Naive thymus-derived CD8-positive, alpha-beta T cell (primary cell): Measurements from ENCODE around the gene GRIK2. TPM values are rescaled to one million over a fixed set of nuclear protein-coding genes. Genes with fewer than 3 reads are reported as not detected.

Experiments
- ATAC-seq, 2 donors: fragments of 150-1000 bp; cut with Tn5 transposase in 1 of 2; sonication (Bioruptor Pico), chemical (Tn5 transposase) in 1 of 2; 1 replicate in 1 of 2; 2 replicates in 1 of 2; pipeline ENCODE4 v1.10.0; 2021; ENCODE audit warnings: mild to moderate bottlenecking in 2 of 2, moderate library complexity in 2 of 2
- POLR2A ChIA-PET: fragments of 350-600 bp; sonication (Branson Sonifier 250); formaldehyde crosslinking; loops from one replicate; lab custom pipeline; 2021; ENCODE audit warnings: antibody characterized with exemption; lab: Charles Lee
- DNase-seq, 10 donors: peaks; one replicate each; pipeline versions ENCODE4 v3.0.0 to v3.0.0-alpha.2; 2020 to 2022
- H3K27ac Mint-ChIP-seq, 10 donors: one replicate each; pipeline ENCODE4 v1.8.0; 2020 to 2022; ENCODE audit warnings: mild to moderate bottlenecking in 10 of 10, mixed read lengths in 10 of 10, moderate library complexity in 4 of 10, inconsistent platforms in 1 of 10
- H3K27me3 Mint-ChIP-seq, 5 donors: one replicate each; pipeline ENCODE4 v1.8.0; 2021 to 2022; ENCODE audit warnings: mixed read lengths in 5 of 5
- H3K36me3 Mint-ChIP-seq, 3 donors: one replicate each; pipeline ENCODE4 v1.8.0; 2020 to 2022; ENCODE audit warnings: mixed read lengths in 3 of 3, mild to moderate bottlenecking in 2 of 3, inconsistent platforms in 1 of 3
- H3K4me1 Mint-ChIP-seq, 4 donors: one replicate each; pipeline ENCODE4 v1.8.0; 2021 to 2022; ENCODE audit warnings: mixed read lengths in 4 of 4
- H3K4me3 Mint-ChIP-seq, 10 donors: one replicate each; pipeline ENCODE4 v1.8.0; 2020 to 2022; ENCODE audit warnings: mild to moderate bottlenecking in 10 of 10, mixed read lengths in 10 of 10, moderate library complexity in 6 of 10, inconsistent platforms in 1 of 10
- H3K9me3 Mint-ChIP-seq, 9 donors: one replicate each; pipeline ENCODE4 v1.8.0; 2020 to 2022; ENCODE audit warnings: mixed read lengths in 9 of 9, mild to moderate bottlenecking in 3 of 9, inconsistent platforms in 1 of 9, moderate library complexity in 1 of 9
- polyA plus RNA-seq, 3 donors: library from polyadenylated mRNA; unstranded; fragments of 300-500 nt; fragmentation: Illumina TruSeq; gene quantifications; one replicate each; pipeline ENCODE4 v1.2.3, GENCODE V29; 2021
- total RNA-seq, 8 experiments: library from RNA in 2 of 8; stranded (reverse) in 2 of 8; gene quantifications; one replicate each; pipeline ENCODE4 v1.2.3 and lab custom pipeline; 2021 to 2026

The GRIK2 gene
- total and polyA plus RNA-seq, 5 experiments from 2014 or later = not detected

DNA sequence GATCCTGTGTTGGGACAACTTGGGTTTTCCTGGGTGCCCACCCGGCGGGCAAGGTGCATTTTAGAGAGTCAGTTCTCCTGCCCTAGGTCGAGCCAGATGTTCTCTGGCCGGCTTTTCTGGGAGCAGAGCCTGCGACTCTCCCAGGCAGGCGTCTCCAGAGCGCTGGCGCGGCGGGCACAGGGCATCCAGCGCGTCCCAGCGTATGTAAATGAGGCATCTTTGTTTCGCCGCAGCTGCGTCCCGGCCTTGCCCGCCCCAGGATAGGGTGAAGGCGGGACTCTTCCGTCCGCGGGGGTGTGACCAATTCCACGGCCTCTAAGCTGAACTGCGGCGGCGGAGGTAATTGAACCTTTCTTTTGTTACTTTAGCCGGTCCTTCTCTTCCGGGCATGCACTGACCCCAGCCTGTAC, 9.1 kb downstream of the GRIK2 start:
- ATAC-seq (no peak), DNase-seq (no peak)
- peaks cover 0 to 41% (median 12%) of the 10 kb centered on the region in 9 donors for H3K9me3 Mint-ChIP-seq
- no peak overlapping the region for H3K27ac Mint-ChIP-seq
- POLR2A ChIA-PET = no interaction called here
- peaks cover 37 to 58% (median 50%) of the 10 kb centered on the region in 5 donors for H3K27me3 Mint-ChIP-seq
- peaks cover 0 to 32% (median 2%) of the 10 kb centered on the region in 3 donors for H3K36me3 Mint-ChIP-seq
- peaks cover 0 to 3% (median 1%) of the 10 kb centered on the region in 4 donors for H3K4me1 Mint-ChIP-seq
- no peak overlapping the region for H3K4me3 Mint-ChIP-seq

DNA sequence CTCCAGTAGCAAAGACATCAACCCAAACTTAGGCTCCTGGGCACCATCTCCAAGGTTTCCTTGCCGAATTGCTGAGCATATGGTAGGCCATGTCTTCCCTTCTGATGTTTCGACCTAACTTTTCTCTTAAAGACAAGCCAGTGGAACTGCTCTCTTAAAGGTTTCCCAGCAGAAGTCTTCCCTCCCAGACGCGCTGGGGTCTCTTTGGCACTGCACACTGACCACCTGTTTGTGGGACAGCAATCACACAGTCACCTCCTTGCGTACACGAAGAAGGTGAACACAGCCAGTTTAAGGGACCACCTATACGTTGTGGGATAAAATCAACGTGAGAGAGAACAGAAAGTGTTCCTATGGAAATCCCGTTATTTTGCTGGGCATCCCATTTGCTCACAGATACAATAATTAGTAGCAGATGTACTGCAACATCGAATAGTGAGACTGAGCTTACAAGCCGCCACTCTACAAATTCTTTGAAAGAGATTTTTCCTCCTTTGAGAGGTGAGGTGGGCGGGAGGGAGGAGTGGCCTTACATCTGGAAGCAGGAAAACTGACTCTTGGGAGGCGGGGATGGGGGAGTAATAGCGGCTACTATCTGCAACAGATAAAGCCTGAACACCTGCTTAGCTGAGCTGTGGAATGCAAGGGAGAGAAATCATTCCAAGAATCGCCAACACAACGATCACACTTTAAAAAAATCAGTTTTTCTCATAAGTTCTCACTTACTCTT, 9.9 kb downstream of the GRIK2 start:
- Mint-ChIP-seq H3K27me3 (peaks cover 35 to 56% (median 53%) of the 10 kb centered on the region in 5 donors), H3K4me3 (peak overlapping the region in 1 of 10 donors; percentile 22), H3K36me3 (peaks cover 0 to 30% (median 2%) of the 10 kb centered on the region in 3 donors), H3K9me3 (peaks cover 0 to 42% (median 12%) of the 10 kb centered on the region in 9 donors), H3K4me1 (peaks cover 0 to 3% (median 1%) of the 10 kb centered on the region in 4 donors), H3K27ac (no peak overlapping the region)
- ATAC-seq (no peak), DNase-seq (no peak)
- POLR2A ChIA-PET = no interaction called here

DNA sequence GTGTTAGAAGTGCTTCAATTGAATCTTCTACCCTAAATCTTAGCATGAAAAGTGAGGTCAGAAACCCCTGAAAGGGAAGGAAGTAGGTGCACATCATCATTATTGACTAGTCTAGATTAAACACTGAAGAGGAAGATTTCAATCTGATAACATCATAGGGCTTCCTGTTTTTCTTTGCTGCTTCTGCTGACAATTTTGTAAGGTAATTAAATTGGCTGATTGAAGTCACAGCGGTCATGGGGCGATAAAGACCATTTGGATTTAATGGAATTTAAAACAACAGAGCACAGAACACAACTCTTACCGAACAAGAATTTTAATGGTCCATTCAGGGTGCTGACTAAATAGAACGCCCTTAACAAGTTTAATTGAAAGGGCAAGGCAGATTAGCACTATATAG, 11.3 kb downstream of the GRIK2 start:
- peaks cover 0 to 21% (median 2%) of the 10 kb centered on the region in 3 donors for H3K36me3 Mint-ChIP-seq
- no peak for ATAC-seq
- H3K4me1 Mint-ChIP-seq = peaks cover 0 to 3% (median under 1%) of the 10 kb centered on the region in 4 donors
- H3K9me3 Mint-ChIP-seq = peaks cover 0 to 31% (median 9%) of the 10 kb centered on the region in 9 donors
- no peak overlapping the region for H3K4me3 Mint-ChIP-seq
- H3K27me3 Mint-ChIP-seq = peaks cover 28 to 42% (median 39%) of the 10 kb centered on the region in 5 donors
- no peak overlapping the region for H3K27ac Mint-ChIP-seq
- no peak for DNase-seq
- POLR2A ChIA-PET = no interaction called here

DNA sequence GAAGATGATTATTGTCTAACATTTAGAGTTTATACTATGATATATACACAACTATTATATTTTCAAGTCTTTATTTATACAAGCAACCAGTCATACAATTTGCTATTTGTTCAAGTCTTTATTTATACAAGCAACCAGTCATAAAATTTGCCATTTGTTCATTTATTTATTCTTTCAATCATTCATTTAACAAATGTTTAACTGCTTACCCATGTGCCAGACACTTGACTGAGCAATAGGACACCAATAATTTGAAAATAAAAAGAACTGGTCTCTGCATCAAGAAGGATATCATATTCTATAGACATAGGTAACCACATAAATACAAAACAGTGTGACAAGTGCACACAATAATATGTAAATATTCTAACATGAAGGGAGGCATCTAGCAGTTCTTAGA, 20.3 kb downstream of the GRIK2 start:
- Mint-ChIP-seq H3K4me3 (no peak overlapping the region), H3K27me3 (peaks cover 0 to 3% (median 0%) of the 10 kb centered on the region in 5 donors), H3K27ac (no peak overlapping the region), H3K4me1 (no peaks in the 10 kb centered on the region), H3K9me3 (peaks cover 0 to 2% (median 0%) of the 10 kb centered on the region in 9 donors), H3K36me3 (no peaks in the 10 kb centered on the region)
- ATAC-seq (no peak), DNase-seq (no peak)
- POLR2A ChIA-PET = no interaction called here

DNA sequence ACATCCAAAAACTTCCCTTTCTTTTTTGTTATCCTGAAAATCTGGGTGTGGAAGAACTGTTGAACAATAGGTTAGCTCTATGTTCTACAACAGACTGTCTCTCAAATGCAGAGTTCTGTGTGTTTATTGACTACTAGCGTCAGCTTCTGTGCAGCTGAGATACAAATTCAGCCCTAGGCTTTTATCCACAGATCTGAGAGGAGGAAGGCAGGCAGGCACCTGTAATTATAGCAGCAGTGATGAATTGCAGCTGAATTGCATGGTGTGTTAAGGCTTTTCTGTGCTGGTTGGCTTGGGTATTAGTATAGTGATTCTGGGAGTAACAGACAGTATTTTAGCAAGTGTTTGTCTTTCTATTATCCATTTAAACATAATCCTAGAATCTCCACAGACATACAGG, 24.4 kb downstream of the GRIK2 start:
- no peaks in the 10 kb centered on the region for H3K36me3 Mint-ChIP-seq
- H3K4me3 Mint-ChIP-seq = no peak overlapping the region
- ATAC-seq (no peak), DNase-seq (no peak)
- no peaks in the 10 kb centered on the region for H3K4me1 Mint-ChIP-seq
- H3K27me3 Mint-ChIP-seq = peaks cover 0 to 4% (median 0%) of the 10 kb centered on the region in 5 donors
- no peak overlapping the region for H3K27ac Mint-ChIP-seq
- POLR2A ChIA-PET = no interaction called here
- peaks cover 0 to 4% (median 2%) of the 10 kb centered on the region in 9 donors for H3K9me3 Mint-ChIP-seq

DNA sequence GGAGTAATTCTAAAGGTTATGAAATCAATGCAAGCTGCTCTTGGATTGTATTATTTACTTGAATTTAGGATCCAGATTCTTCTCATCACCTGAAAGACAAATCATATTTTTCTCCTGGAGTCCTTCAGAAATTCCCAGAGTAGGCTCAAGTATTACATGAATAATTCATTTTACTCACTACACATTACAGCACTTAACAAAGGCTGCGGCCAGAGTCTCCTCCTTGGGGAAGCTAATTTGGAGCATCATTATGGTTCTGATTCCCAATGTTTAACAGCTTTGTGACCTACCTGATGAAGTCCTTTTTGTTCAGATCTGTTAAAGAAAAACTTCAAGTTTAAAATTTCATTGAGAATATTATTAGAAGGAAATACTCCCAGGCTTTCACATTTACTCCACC, 28.7 kb downstream of the GRIK2 start:
- Mint-ChIP-seq H3K36me3 (peaks cover 0 to 6% (median 0%) of the 10 kb centered on the region in 3 donors), H3K27ac (no peak overlapping the region), H3K27me3 (peaks cover 0 to 4% (median 0%) of the 10 kb centered on the region in 5 donors), H3K4me1 (no peaks in the 10 kb centered on the region), H3K9me3 (peaks cover 3 to 23% (median 8%) of the 10 kb centered on the region in 9 donors), H3K4me3 (no peak overlapping the region)
- POLR2A ChIA-PET = no interaction called here
- ATAC-seq (no peak), DNase-seq (no peak)

DNA sequence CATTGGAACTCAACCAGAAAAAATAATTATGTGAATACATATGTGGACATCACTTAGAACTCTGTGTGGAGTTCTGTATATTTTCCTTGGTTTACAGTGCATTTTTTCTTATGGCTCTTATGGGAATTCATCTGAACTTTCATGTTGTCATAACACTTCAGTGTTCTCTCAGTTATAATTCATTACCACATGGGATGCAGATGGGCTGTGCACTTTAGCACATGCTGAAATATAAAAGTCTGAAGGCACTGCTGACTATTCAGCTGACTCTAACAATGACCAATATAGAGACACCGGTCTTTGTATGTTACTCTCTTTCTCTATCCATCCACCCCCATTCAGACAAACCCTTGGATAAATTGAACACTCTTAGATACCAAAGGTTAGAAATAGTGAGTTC, 29.3 kb downstream of the GRIK2 start:
- H3K36me3 Mint-ChIP-seq = peaks cover 0 to 6% (median 0%) of the 10 kb centered on the region in 3 donors
- peaks cover 3 to 23% (median 8%) of the 10 kb centered on the region in 9 donors for H3K9me3 Mint-ChIP-seq
- no peak overlapping the region for H3K4me3 Mint-ChIP-seq
- ATAC-seq (no peak), DNase-seq (no peak)
- H3K4me1 Mint-ChIP-seq = no peaks in the 10 kb centered on the region
- POLR2A ChIA-PET = no interaction called here
- H3K27ac Mint-ChIP-seq = no peak overlapping the region
- H3K27me3 Mint-ChIP-seq = peaks cover 0 to 4% (median 0%) of the 10 kb centered on the region in 5 donors

DNA sequence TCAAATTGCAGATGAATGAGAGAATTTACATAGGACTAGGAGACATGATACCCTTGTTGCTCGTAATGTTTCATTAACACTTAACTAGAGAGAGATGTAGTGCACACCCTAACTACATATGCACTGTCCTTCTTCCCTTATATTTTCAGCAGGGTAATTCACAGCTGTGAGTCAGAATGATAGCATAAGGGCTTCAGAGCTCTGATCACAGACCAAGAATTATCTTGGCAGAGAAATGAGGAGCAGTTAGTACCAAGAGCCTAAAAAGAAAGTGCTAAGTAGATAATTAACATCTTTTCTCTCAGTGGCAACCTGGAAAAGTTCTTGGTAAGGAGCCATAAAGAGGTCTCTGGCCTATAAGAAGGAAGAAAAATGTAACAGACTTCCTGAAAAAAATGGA, 35.8 kb downstream of the GRIK2 start:
- H3K27ac Mint-ChIP-seq = no peak overlapping the region
- no peak overlapping the region for H3K4me3 Mint-ChIP-seq
- H3K4me1 Mint-ChIP-seq = no peaks in the 10 kb centered on the region
- POLR2A ChIA-PET = no interaction called here
- ATAC-seq = no peak
- no peak for DNase-seq
- H3K27me3 Mint-ChIP-seq = no peaks in the 10 kb centered on the region
- H3K9me3 Mint-ChIP-seq = peaks cover 0 to 24% (median 6%) of the 10 kb centered on the region in 9 donors
- peaks cover 0 to 6% (median 0%) of the 10 kb centered on the region in 3 donors for H3K36me3 Mint-ChIP-seq

DNA sequence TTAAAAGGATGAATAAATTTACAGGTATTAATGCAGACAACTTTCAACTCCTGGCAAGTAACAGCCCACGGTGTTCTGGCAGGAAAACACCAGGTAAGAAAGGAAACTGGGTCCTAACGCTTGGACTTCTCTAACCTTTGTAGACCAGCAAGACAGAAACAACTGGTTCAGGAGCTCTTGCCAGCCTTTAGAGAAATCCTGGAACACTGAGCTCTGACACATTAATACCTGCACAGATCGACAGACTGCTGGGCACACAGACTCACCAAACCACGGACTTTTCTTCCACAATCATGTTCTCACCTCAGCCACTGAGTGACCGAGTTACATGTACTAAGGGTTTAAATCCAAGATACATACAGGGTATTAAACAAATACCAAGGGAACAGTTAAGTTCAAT, 36.3 kb downstream of the GRIK2 start:
- POLR2A ChIA-PET = no interaction called here
- Mint-ChIP-seq H3K27me3 (no peaks in the 10 kb centered on the region), H3K4me3 (no peak overlapping the region), H3K9me3 (peaks cover 0 to 24% (median 6%) of the 10 kb centered on the region in 9 donors), H3K4me1 (no peaks in the 10 kb centered on the region), H3K36me3 (peaks cover 0 to 6% (median 0%) of the 10 kb centered on the region in 3 donors), H3K27ac (no peak overlapping the region)
- ATAC-seq (no peak), DNase-seq (no peak)

DNA sequence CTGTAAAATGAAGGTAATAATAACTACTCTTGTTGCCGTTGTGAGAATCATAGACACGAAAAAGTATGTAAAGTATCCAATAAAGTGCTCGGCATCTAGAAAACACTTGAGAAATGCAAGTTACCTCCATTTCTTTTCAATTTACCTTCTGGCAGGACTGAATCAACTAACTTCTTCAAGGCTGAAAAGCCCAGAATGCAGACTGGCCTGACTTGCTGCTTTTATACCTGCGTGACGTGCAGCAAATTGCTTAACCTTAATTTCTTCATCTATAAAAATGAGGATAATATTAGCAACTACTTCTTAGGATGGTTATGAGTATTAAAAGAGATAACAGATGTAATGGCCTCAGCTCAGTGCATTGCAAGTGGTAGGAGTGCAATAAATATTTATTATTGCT, 39.6 kb downstream of the GRIK2 start:
- H3K4me1 Mint-ChIP-seq = no peaks in the 10 kb centered on the region
- DNase-seq (no peak), ATAC-seq (no peak)
- no peak overlapping the region for H3K4me3 Mint-ChIP-seq
- H3K27me3 Mint-ChIP-seq = peaks cover 0 to 2% (median 0%) of the 10 kb centered on the region in 5 donors
- H3K9me3 Mint-ChIP-seq = peaks cover 0 to 13% (median 0%) of the 10 kb centered on the region in 9 donors
- no peaks in the 10 kb centered on the region for H3K36me3 Mint-ChIP-seq
- POLR2A ChIA-PET = no interaction called here
- H3K27ac Mint-ChIP-seq = no peak overlapping the region

DNA sequence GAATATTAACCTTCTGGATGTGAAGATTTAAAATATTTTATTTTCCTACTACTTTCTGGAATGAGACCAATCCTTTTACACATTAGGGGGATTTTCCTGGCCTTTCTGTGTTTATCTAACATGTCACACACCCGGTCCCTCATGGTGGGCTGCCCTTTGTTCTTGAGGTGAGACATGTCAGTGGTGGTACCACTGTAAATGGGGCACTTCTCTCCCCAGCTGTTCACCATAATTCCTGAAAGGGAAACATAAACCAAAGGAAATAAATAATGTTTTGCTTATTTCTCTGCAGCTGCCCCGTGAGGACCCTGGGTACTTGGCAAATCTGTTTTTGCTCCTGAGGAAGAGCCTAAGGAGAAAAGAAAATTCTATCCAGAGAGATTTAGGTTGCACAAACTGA, 41.1 kb downstream of the GRIK2 start:
- no peak overlapping the region for H3K4me3 Mint-ChIP-seq
- no peaks in the 10 kb centered on the region for H3K36me3 Mint-ChIP-seq
- H3K4me1 Mint-ChIP-seq = no peaks in the 10 kb centered on the region
- peaks cover 0 to 2% (median 0%) of the 10 kb centered on the region in 5 donors for H3K27me3 Mint-ChIP-seq
- DNase-seq = no peak
- ATAC-seq = no peak
- H3K27ac Mint-ChIP-seq = no peak overlapping the region
- peaks cover 0 to 13% (median 0%) of the 10 kb centered on the region in 9 donors for H3K9me3 Mint-ChIP-seq
- POLR2A ChIA-PET = no interaction called here

DNA sequence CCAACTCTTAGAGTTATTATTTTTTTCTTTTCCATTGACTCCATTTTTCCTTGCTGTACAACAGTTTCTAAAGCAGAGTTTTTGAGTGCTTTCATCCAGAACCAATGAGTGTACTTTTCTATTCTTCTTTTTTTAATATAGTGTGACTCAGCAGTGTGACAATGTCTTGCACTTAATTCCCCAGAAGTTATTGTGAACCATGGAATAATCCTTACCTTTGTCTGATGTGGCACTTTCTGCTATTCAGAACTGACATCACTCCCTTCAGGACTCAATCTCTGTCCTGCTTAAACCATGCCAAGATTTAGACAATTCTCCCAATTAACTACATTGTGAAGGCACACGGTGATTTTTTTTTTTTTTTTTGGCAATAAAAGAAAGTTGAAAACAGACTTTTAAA, 41.5 kb downstream of the GRIK2 start:
- ATAC-seq (no peak), DNase-seq (no peak)
- Mint-ChIP-seq H3K27me3 (peaks cover 0 to 2% (median 0%) of the 10 kb centered on the region in 5 donors), H3K36me3 (no peaks in the 10 kb centered on the region), H3K4me1 (no peaks in the 10 kb centered on the region), H3K27ac (no peak overlapping the region), H3K9me3 (peaks cover 0 to 13% (median 0%) of the 10 kb centered on the region in 9 donors), H3K4me3 (no peak overlapping the region)
- POLR2A ChIA-PET = no interaction called here

DNA sequence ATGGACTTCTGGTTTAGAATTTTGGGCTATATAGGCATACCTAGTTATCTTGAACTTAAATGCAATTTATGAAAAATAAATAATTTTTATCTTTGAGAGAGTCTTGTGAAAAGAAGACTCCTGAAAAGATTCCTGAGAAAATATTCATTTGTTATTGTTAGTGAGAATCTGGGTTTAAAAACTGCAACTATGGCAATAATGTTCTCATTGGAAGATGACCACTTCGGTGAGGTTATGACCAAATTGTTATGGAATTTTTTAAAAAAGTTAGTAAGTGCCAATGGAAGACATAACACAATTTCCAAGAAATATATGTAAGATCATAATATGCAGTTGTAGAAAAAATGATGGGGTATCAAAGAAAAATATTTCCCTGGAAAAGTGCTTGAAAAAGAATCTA, 46.3 kb downstream of the GRIK2 start:
- H3K9me3 Mint-ChIP-seq = peaks cover 0 to 14% (median 0%) of the 10 kb centered on the region in 9 donors

More for the DNA sequence above, 46.3 kb downstream of the GRIK2 start:
- H3K4me3 Mint-ChIP-seq = no peak overlapping the region
- H3K36me3 Mint-ChIP-seq = no peaks in the 10 kb centered on the region
- no peaks in the 10 kb centered on the region for H3K4me1 Mint-ChIP-seq
- ATAC-seq = no peak
- H3K27me3 Mint-ChIP-seq = peaks cover 0 to 2% (median 0%) of the 10 kb centered on the region in 5 donors
- H3K27ac Mint-ChIP-seq = no peak overlapping the region
- POLR2A ChIA-PET = no interaction called here
- no peak for DNase-seq
